GM19240 (cell line): ENCODE results near the gene CBX4.

Source experiments
- DNase-seq: peaks from one replicate; pipeline ENCODE4 v3.0.0; 2011; ENCODE audit warnings: low spot score; ENCODE audit not compliant: insufficient read length

The CBX4 gene

DNA sequence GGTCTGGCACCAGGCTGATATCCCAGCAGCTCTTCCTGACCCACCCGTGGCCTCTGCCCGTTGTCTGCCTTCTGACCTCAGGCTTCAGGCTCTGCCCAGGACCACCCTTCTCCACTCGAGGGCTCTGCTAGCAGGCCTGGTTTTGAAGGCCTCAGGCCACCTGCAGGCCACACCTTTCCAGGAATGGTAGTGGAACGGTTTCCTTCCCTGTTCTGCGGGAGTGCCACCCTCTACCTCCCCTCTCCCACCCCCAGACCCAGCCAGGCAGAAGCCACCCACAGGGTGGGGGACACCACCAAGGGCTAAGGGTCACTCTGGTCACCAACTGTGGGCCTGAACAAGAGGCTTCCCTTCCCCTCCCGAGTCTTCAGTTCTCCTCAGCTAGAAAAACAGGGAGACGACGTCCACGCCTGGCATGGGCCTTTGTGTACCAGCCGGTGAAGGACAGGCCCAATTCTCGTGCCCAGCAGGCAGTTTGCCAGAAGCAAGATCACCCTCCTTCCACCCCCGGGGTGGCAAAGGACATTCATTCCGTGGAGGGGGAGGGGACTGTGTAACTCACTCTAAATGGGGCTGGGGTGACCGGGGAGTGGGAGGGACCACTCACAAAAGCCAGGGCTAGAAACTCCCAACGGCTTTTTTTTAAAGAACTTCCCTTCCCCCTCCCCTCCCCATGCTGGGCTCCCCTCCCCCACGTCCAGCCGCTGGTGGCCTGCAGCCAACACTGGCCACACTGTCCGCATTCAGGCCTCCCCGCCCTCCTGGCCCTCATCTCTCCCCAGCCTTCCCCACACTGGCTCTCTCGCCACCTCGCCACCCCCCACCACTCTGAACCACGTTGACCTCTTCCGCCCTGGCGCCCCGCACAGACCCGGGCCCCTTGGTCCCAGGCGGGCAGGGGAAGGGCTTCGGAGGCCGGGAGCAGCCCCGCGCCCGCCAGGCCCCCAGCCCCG is 7.7 kb downstream of the CBX4 start:
- no peak for DNase-seq

DNA sequence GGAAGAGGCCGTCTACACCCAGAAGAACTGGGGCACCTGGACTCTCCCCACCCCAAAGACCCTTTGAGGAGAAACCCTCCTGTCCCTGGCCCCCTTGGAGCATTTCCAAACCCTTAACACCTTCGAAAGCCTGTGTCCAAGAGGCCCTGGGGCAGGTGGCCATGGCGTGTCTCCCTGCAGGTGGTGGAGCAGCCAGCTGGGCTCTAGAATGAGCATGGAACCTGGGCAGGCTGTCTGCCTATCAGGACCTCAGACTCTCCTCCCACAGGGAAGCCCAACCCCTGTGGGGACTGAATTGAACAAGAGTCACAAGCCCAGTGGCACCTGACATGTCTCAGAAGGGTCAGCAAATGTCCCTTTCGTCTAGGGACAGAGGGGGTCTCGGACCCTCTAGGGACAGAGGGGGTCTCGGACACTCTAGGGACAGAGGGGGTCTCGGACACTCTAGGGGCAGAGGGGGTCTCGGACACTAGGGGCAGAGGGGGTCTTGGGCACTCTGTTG is 8.4 kb downstream of the CBX4 start:
- no peak for DNase-seq

DNA sequence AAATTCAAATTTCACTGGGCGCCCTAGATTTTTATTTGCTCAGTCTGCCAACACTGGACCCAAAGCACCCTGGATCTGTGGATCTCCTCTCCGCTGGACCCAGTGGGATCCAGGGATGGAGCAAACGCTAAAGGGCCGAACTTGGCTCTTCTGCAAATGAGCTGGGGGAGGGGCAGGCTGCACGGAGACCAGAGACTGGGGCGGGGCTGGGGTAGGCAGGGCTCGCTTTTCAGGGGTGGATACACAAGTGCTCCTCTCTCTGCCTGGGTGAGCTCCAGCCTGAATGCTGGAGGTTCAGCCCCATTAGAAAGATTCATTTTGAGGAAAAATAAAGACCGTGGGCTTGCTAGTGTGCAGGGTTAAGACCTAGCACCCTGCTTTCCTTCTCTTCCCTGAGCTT is 8.9 kb downstream of the CBX4 start:
- no peak for DNase-seq

DNA sequence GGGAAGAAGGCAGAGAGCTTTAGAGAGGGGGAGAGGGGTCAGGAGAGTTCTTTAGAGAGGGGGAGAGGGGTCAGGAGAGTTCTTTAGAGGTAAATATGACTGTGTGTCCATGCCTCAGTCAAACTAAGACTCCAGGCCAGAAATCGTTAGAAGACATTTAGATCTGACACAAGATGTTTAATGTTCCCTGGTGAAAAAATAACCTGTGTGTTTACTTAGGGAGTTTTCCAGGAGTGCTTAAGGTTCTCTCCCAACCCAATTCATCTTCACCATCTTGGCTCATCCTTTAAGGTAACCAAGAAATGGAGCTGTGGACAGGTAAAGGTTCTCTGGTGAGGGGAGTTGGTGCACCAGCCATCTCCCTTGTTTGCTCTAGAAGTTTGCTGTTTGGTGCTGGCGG is 9.8 kb downstream of the CBX4 start:
- DNase-seq: no peak

DNA sequence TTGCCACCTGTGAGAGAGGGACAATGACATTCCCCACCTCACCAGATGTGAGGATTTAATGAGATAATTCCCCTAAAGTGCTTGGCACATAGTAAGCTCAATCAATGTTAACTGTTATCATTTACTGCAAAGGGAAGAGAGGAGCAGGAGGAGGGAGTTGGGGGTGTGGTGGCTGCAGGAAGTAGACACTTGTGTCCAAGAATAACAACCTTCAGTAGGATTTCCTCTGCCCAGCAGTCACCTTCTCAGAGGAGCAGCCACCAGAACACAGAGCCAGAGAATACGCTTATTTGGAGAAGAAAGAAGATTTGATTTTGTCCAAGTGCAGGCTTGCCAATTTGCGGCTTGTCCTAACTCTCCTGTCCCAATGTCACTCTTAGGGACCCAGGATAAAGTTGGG is 10.2 kb downstream of the CBX4 start:
- DNase-seq: no peak

DNA sequence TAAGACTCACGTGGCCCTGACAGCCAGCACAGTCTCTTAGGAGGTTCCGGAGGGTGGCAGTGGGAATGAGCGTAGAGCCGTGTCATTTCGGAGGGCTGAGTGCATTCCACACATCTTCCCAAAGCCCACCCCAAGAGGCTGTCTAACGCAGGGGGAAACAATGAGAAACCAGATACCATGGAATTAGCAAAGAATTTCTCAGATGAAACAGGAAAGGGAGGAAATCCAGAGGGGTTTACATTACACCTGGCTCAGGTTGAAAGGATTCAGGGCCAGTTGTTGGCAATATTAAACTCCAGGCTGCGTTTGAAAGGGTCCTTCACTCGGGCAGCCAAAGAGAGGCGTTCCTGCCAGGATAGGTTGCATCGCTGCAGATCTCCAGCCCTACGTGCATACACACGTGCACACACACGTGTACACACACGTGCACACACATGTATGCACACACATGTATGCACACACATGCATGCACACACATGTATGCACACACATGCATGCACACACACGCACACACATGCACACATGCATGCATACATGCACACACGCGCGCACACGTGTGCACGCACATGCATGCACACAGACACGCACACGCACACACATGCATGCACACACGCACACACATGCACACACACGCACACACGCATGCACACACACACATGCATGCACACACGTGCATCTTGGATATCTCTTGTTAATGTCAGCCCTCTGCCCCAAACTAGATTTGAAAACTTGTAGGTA is 12.2 kb downstream of the CBX4 start:
- no peak for DNase-seq

DNA sequence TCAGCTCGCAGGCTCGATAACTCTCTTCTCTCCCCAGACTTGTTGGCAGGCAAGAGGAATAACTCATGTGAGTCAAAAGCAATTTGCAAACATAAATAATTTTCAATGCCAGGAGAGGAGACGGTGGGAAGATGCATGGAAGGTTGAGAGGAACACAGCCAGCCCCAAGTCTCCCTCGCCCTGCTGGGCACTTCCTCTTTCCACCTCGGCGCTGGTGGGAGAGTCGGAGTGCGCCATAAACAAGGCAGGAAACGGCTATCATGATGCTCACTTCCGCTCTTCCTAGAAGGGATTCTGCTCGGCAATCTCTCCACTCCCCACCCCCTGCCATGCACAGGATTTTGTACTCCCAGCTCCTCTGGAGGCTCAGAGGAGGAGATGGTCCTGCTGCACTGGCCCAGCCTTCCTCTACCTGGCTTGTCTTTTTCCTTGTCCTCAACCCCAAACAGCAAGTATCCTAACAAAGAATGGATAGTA is 13.0 kb downstream of the CBX4 start:
- no peak for DNase-seq

DNA sequence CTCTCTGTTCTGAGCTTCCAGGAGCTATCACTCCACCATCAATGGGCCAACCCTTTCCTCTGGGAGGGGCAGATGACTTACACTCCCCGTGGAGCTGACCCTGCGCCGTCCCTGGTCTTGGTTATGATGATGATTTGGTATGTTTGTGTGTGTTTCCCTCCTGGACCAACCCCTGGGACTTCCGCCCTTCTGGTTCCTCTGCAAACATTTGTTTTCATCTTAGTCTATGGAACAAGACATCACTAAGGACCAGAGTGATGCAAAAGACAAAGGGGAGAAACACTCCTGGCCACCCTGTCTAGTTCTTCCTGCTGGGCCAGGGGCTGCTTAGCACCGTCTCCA is 13.7 kb downstream of the CBX4 start:
- no peak for DNase-seq

DNA sequence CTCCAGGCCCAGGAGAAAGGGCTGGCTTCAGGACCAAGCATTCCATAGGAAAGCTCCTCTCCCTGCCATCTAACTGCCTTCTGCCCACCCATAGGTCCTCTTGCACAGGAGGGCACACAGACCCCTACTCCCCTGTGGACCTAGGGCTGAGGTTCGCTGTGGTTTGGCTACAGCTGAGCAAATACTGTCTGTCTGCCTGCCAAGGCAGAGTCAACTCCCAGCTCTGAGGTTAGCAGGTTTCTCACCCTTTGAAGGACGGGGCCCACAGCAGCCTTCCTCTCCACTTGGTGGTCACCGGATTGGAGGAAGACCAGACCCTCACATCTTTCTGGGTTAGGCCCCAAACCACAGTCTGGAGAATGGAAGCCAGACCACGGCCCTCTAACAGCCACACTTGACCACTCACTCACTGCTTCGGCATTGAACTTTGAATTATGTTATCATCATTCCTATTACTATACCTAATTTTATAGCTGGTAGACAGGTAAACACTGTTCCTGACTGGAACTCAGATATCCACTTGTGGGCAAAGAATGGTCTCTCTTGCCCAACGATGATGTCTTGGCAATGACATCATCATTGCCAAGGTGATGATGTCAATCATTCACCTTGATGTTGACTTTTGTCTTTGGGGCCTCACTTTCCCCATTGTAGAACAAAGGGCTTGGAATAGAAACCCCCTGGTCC is 14.2 kb downstream of the CBX4 start:
- DNase-seq: no peak

DNA sequence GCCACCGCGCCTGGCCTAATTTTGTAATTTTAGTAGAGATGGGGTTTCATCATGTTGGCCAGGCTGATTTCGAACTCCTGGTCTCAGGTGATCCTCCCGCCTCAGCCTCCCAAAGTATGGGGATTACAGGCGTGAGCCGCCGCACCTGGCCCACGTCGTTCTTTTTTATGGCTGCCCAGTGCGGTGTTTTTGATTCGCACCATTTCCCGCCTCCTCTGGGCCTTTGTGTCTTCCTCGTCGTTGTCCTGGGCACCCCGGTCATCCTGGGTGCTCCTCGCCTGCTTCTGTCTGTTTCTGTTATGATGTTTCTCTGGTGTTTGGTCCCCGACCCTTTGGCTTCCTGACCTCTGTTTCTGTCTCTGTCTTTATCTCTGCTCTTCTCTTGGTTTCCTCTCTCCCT is 15.0 kb downstream of the CBX4 start:
- no peak for DNase-seq

DNA sequence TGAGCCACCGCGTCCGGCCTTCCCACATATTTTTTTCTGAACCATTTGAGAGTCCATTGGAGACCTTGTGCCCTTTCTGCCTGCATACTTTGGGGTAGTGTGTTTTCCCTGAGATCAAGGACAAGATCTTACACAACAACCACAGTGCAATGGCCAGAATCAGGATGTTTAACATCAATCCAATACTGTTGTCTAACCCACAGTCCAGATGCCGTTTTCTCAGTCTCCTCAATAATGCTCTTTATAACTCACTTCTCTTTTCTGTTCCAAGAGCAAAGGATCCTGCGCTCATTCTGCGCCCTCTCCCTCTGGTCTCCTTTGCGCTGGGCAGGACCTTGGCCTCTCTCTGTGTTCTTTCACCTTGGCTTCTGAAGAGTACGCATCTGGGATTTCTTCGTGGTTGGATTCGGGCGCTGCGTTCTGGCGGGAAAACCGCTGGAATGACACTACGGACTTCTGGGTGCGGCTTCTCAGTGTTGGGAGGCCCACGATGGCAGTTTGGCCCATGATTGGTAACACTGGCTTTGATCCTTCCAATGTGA is 16.6 kb downstream of the CBX4 start:
- no peak for DNase-seq

DNA sequence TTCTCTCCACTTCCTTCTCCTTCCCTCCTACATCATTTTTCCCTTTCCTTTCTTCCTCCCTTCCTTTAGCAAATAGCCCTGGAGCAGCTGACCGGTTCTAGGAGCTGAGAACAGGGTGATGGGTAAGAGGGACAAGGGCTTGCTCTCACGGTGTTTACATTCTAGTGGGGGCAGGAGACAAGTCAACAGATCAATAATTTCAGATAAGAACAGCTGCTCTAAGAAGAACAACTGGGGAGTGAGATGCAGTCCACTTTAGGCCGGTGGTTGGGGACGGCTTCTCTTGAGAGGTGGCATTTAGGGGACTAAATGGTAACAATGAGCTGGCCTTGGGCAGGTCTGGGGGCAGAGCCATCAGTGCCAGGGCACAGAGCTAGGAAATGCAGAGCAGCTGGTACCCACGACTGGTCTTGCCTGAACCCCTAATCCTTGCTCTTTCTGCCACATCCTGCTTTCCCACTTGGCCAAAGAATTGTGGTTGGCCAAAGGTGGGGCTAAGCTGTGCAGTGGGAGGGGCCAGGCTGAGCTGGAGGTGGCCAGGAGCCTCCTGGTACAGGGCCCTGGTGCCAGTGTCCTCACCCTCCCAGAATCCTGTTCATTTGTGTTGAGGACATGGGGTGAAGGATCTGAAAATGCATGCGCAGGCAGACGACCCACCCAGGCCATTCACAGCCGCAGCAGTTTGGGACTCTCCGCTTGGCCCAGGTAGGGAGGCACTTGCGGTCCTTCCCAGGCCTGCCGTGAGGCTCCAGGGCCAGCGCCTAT is 17.7 kb downstream of the CBX4 start:
- no peak for DNase-seq

DNA sequence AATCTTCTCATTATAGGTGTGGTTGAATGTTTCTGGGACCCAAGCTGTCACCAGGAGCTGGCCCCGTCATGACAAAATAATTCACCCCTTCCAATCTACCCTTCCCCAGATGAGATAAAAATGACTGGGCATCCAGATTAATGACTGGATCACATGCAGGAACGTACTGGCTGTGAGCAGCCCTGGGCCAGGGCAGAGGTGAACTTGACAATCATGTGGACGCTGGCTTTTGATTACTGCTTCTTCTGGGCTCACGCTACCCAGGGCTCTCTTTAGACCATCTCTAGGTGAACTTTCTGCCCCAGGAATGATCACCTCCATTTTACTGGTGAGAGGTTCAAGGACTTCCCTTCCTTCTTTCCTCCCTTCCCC is 18.3 kb downstream of the CBX4 start:
- no peak for DNase-seq

DNA sequence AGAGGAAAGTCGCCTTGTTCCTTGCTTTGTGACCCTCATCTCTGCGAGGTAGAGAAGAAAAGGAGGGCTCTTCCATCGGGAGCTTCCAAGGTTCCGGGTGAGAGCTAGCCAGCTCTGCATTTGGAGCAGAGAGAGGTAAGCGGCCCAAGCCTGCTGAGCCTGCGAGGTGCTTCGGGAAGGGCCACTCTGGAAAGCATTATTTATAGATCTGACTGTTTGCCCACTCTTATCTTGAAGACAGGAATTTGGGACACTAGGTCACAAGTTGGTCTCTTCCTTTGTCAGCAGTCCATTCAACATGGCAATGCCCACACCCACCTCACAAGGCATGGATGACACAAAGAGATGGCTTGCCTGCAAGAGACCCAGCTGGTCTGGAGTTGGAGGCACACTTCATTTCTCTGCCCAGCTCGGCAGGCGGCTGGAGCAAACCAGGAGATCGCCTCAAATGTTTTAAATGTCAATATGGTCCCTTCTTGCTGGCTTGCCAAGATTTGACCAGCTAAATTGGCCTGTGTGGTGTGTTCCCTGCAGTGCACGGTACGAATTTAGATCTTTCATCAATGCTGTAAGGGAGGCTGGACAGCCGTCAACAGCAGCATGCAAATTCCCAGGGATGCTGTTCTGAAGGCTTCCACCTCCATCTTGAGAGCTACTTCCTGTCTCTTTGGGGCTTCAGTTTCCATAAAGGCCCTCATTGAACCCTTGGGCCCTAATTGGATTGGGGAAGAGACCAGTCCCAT is 19.5 kb downstream of the CBX4 start:
- no peak for DNase-seq

DNA sequence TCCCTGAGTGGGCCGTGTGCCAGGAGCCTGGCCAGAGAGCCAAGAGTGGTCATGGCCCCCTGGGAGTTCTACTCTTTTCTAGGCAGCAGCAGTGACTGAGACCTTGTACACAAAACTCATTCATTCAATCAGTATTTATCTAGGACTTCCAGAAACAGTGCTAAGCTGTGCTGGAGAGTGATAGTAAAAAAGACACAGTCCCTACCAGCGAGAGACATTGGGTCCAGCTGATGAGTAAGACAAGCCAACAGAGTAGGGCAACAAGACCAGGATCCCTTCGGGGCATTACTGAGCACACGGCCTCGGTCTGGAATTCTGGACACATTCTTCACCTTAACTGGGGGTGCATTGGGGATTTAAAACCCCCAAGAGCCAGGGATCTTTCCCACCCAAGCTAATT is 20.2 kb downstream of the CBX4 start:
- DNase-seq: no peak

DNA sequence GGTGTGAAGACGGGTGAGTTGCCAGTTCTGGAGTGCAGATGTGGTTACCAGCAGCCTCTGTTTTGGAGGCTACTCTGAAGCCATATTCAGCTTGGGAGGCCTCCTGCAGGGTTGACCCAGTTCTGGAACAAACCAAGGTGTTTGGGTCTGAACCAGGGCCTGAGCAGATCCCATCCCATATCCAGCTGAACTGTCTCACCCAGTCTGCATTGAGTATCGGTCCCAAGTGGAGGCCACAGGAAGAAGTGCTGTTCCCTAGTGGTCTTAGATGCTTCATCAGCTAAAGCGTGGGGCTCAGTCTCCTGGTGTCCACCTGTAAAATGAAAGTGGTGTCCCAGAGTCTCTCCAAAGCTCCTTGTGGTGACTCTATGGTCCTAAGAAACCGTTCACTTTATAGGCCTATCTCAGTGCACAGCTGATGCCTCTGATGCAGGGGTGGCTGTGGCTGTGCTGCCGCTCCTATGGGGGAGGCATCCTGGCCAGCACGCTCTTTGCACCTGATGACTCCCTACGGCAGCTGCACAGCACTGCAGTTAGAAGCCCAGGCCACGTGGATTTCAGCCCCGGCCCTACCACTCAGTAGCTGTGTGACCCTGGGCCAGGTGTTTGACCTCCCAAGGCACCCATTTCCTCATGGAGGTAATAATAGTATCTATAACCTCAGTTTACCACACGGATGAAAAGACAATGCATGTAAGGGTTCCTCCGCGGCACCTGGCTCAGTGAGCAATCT is 21.0 kb downstream of the CBX4 start:
- DNase-seq: no peak

DNA sequence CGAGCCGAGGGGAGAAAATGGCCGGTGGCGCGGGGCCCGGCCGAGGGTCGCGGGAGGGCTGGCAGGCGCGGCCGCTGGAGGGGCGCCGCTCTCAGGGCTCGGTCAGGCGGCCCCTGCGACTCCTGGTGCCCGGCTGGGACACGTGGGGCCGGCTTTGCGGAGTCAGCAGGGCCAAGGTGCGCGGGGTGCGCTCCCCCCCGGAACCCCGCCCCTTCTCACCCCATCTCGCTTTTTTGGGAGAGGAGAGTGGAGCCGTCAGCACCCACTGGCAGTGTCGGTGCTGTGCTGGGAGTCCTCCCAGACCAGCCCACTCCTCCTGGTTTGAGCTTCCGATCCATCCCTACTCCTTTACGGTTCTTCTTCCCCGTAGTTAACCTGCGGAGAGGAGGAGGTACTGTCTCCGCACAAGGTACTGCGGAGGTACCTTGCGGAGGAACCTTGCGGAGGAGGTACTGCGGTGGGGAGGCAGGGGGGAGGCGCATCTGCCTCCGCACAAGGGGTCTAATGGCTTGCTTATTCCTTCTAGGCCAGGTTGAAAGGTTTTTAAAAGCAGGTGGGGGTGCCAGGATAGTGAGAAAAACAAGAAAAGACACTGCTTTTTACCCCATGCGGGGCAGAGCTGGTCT is 23.3 kb downstream of the CBX4 start:
- DNase-seq: no peak

DNA sequence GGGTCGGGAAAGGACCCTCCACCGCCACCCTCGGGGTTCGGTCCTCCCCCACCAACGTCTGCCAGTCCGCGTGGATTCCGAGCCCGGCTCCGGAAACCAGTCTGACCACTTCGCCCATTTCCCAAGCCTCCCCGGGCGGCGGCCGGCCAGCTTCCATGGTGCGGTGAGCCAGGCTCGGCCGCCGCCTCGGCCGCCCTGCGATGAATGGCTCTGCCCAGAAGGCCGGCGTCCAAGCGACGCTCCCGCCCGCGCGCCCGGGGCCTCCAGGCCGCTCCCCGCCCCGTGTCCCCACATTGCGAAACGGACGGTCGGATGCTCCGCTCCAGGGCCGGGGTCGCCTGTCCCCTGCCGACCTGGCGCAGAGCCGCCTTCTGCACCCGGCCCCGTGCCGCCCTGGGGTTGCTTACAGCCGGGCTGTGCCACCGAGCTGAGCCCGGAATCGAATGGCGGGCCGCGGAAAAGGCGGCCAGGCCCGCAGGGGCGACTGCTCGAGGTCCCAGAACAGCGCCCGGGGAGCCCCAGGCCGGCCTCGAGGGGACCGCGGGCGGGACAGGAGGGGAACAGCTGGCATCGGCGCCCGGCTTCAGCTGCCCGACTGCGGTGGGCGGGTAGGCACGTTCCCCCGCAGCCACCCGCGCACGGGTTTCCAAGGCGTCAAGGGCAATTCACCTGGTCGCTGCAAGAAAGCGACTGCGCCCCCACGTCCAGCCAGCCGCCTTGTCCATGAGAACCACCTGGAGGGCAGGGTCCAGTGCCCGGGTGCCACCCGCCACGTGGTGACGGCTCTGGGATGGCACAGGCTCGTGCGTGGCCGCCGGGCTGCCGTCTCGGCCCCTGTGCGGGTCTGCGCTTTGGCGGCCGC is 24.0 kb downstream of the CBX4 start:
- DNase-seq: no peak
